Activated B cell treated with CpG ODN at 0.5 μM for 24 hours (primary cell): ENCODE data around the gene GSE1. TPM values are rescaled to one million over a fixed set of nuclear protein-coding genes. Genes with fewer than 3 reads are reported as not detected.

Source experiments
- ATAC-seq: fragments of 200-7000 bp; cut with Tn5 transposase; one replicate; pipeline ENCODE4 v1.10.0; 2021; ENCODE audit warnings: low read depth, mild to moderate bottlenecking, moderate library complexity
- CTCF ChIA-PET: fragments of 350-600 bp; sonication (Branson Sonifier 250); formaldehyde crosslinking; loops from one replicate; lab custom pipeline; 2021; ENCODE audit warnings: antibody characterized with exemption; lab: Charles Lee
- POLR2A ChIA-PET: fragments of 350-600 bp; sonication (Branson Sonifier 250); formaldehyde crosslinking; loops from one replicate; lab custom pipeline; 2021; ENCODE audit warnings: antibody characterized with exemption; lab: Charles Lee
- DNase-seq: peaks from one replicate; pipeline ENCODE4 v3.0.0; 2022
- H3K27ac Mint-ChIP-seq: one replicate; pipeline ENCODE4 v1.8.0; 2020; ENCODE audit warnings: mixed read lengths
- H3K27me3 Mint-ChIP-seq: one replicate; pipeline ENCODE4 v1.8.0; 2021; ENCODE audit warnings: mixed read lengths
- H3K36me3 Mint-ChIP-seq: one replicate; pipeline ENCODE4 v1.8.0; 2021; ENCODE audit warnings: low read depth, mixed read lengths
- H3K4me1 Mint-ChIP-seq: one replicate; pipeline ENCODE4 v1.8.0; 2021; ENCODE audit warnings: mixed read lengths
- H3K4me3 Mint-ChIP-seq: one replicate; pipeline ENCODE4 v1.8.0; 2020; ENCODE audit warnings: mild to moderate bottlenecking, mixed read lengths
- H3K9me3 Mint-ChIP-seq: one replicate; pipeline ENCODE4 v1.8.0; 2020; ENCODE audit warnings: mixed read lengths
- CTCF ChIP-seq: fragments of 200-600 bp; IDR thresholded peaks from one replicate; pipeline ENCODE4 v1.8.0; 2022; ENCODE audit warnings: antibody characterized with exemption, mild to moderate bottlenecking
- intact Hi-C: fragments of 100-400 bp; cut with micrococcal nuclease; formaldehyde crosslinking; loops from one replicate; pipeline ENCODE4 v1.15.1; 2024
- total RNA-seq: library from RNA; stranded (reverse); gene quantifications from 2 replicates; pipeline ENCODE4 v1.2.3, GENCODE V29; 2022

Gene GSE1
- total RNA-seq, 1 donor from 2014 or later: 48.3 TPM

- ATAC-seq (no peak), DNase-seq (no peak)
- POLR2A ChIA-PET: no interaction called here
- Mint-ChIP-seq H3K9me3 (no peaks in the 10 kb centered on the region), H3K27me3 (no peaks in the 10 kb centered on the region), H3K36me3 (peaks cover 79% of the 10 kb centered on the region), H3K4me3 (no peak overlapping the region), H3K27ac (no peak overlapping the region), H3K4me1 (no peaks in the 10 kb centered on the region)
- intact Hi-C loops: no loop called here
- TF ChIP-seq CTCF: no peak
- CTCF ChIA-PET: interaction anchor here (0.9 to 4.9 kb wide), 6 partner anchors 16 to 160 kb away, joined by 3 to 22 read pairs (median 8); no protein-coding TSS in a partner anchor
Observed at GRCh38 chr16:85660843-85661739, 48.0 kb downstream of the GSE1 start.

GRCh38 chr16:85661740-85662481 is 48.8 kb downstream of the GSE1 start:
- H3K4me3 Mint-ChIP-seq: no peak overlapping the region
- no peak for ATAC-seq
- no peaks in the 10 kb centered on the region for H3K4me1 Mint-ChIP-seq
- H3K27me3 Mint-ChIP-seq: no peaks in the 10 kb centered on the region
- TF ChIP-seq CTCF: no peak
- no peak for DNase-seq
- H3K36me3 Mint-ChIP-seq: peaks cover 80% of the 10 kb centered on the region
- intact Hi-C loops: no loop called here
- H3K27ac Mint-ChIP-seq: no peak overlapping the region
- no peaks in the 10 kb centered on the region for H3K9me3 Mint-ChIP-seq
- ChIA-PET POLR2A (no interaction called here), CTCF (interaction anchor here (1.9 kb wide), 1 partner anchor 55 kb away, joined by 12 read pairs; no protein-coding TSS in a partner anchor)

- CTCF ChIA-PET: no interaction called here
- DNase-seq (no peak), ATAC-seq (no peak)
- Mint-ChIP-seq H3K27me3 (no peaks in the 10 kb centered on the region), H3K27ac (no peak overlapping the region), H3K4me3 (no peak overlapping the region), H3K36me3 (peaks cover 80% of the 10 kb centered on the region), H3K4me1 (no peaks in the 10 kb centered on the region), H3K9me3 (no peaks in the 10 kb centered on the region)
- intact Hi-C loops: no loop called here
- POLR2A ChIA-PET: no interaction called here
- no peak for TF ChIP-seq CTCF
Observed at GRCh38 chr16:85662482-85662812, 49.3 kb downstream of the GSE1 start.

- Mint-ChIP-seq H3K4me3 (no peak overlapping the region), H3K4me1 (no peaks in the 10 kb centered on the region), H3K27me3 (no peaks in the 10 kb centered on the region), H3K9me3 (no peaks in the 10 kb centered on the region), H3K27ac (no peak overlapping the region), H3K36me3 (peaks cover 82% of the 10 kb centered on the region)
- TF ChIP-seq CTCF: no peak
- no peak for DNase-seq
- CTCF ChIA-PET: no interaction called here
- no peak for ATAC-seq
- POLR2A ChIA-PET: no interaction called here
- intact Hi-C loops: no loop called here
Observed at GRCh38 chr16:85662976-85663830, 50.1 kb downstream of the GSE1 start.
